Astrocyte of the hippocampus (primary cell): ENCODE data around the gene PPP1R9A.

Experiments
- DNase-seq: peaks from one replicate; pipeline ENCODE4 v3.0.0; 2011; ENCODE audit warnings: low read depth, low spot score

Gene PPP1R9A

GRCh38 chr7:95201727-95202126 lies 294.3 kb downstream of the PPP1R9A start:
- DNase-seq: no peak

GRCh38 chr7:95204618-95205017 lies 297.2 kb downstream of the PPP1R9A start:
- no peak for DNase-seq

GRCh38 chr7:95205665-95206225 lies 298.4 kb downstream of the PPP1R9A start:
- DNase-seq: peak; percentile 64

- peak; percentile 80 for DNase-seq
Observed at GRCh38 chr7:95209276-95209675, 301.9 kb downstream of the PPP1R9A start.

GRCh38 chr7:95209788-95210187 lies 302.4 kb downstream of the PPP1R9A start:
- peak; percentile 59 for DNase-seq

- DNase-seq: no peak
Observed at GRCh38 chr7:95213148-95213547, 305.8 kb downstream of the PPP1R9A start.

- peak; percentile 93 for DNase-seq
Observed at GRCh38 chr7:95213809-95214492, 306.6 kb downstream of the PPP1R9A start.

- no peak for DNase-seq
Observed at GRCh38 chr7:95219721-95220120, 312.3 kb downstream of the PPP1R9A start.

- no peak for DNase-seq
Observed at GRCh38 chr7:95220328-95220727, 312.9 kb downstream of the PPP1R9A start.

- DNase-seq: no peak
Observed at GRCh38 chr7:95225301-95225700, 317.9 kb downstream of the PPP1R9A start.

- no peak for DNase-seq
Observed at GRCh38 chr7:95229301-95229700, 321.9 kb downstream of the PPP1R9A start.

- DNase-seq: no peak
Observed at GRCh38 chr7:95238252-95238943, 331.0 kb downstream of the PPP1R9A start.

GRCh38 chr7:95240921-95241320 lies 333.5 kb downstream of the PPP1R9A start:
- DNase-seq: no peak

- DNase-seq: no peak
Observed at GRCh38 chr7:95242266-95242665, 334.9 kb downstream of the PPP1R9A start.

GRCh38 chr7:95244616-95245015 lies 337.2 kb downstream of the PPP1R9A start:
- no peak for DNase-seq

- DNase-seq: no peak
Observed at GRCh38 chr7:95245828-95246500, 338.6 kb downstream of the PPP1R9A start.

- peak; percentile 89 for DNase-seq
Observed at GRCh38 chr7:95246831-95247370, 339.5 kb downstream of the PPP1R9A start.

- no peak for DNase-seq
Observed at GRCh38 chr7:95250571-95250970, 343.2 kb downstream of the PPP1R9A start.

- no peak for DNase-seq
Observed at GRCh38 chr7:95251966-95252365, 344.6 kb downstream of the PPP1R9A start.

- DNase-seq: no peak
Observed at GRCh38 chr7:95253986-95254385, 346.6 kb downstream of the PPP1R9A start.

GRCh38 chr7:95255691-95256090 lies 348.3 kb downstream of the PPP1R9A start:
- DNase-seq: no peak

- DNase-seq: no peak
Observed at GRCh38 chr7:95261895-95262415, 354.6 kb downstream of the PPP1R9A start.
